ENCODE results near the gene EFCAB14.
A peak's percentile ranks its signal among the peaks of the same experiment; 100 is the strongest.
"Not testable (repeated sequence)": the region's sequence is repeated elsewhere in the genome, so short reads cannot be mapped to it uniquely, and the experiment has no call there.

EFCAB14 gene

DNA sequence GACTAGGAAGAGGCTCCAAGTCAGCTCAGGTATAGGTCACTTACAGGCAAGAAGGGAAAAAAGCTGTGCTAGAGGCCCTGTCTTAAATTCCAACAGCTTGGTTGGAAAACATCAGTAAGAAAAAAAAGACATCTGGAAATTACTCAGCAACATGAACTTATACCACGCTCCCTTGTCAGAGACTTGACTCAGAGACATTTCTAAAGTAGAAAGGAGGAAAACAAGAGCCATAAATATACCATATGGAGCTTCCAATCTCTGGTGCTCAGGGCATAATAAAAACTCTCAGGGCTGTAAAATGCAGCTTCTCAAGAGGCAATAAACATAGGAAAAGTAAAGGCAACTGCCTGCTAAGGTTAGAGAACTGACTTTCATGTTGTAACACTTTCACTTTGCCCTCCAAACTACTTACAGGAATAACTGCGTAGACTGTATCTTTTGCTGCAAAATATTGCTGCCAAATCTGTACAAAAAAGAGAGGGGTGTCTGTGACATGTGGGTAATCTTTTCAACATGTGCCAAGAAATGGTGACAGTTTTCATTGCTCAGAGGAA lies 65.4 kb downstream of the EFCAB14 start:
- DNase-seq (ENCODE audit: low read depth), result no peak

DNA sequence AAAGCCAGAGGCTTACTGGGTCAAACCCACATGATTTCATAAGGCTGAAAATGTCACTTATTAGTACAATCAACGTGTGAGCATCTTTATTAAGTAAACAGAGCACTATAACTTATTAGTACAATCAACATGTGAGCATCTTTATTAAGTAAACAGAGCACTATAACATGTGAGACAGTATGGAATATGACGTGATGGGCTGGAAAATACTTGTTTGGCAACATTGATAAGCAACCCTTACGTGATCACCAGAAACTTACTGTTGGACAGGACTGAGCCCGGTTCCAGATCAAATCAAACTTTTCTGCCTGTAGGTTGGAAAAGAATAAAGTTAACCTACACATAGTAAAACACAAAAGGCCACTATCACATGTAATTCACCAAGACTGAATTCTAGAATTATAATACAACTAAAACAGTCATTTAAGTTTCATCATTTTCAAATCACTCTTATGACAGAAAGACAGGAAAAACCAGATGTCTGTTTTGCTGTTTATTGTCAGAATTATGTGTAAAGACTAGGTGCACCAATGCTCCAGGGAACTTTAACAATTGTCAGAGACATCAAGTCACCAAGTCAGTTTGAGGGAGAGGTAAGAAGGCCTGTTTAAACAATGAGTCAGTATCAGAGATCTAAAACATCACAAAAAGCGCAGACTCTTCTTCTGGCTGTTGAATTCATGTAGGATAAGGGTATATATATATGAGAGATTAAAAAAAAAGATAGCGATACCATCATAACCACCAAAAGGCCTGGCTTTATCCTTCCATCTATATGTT lies 66.4 kb downstream of the EFCAB14 start:
- DNase-seq (ENCODE audit: low read depth), result no peak

DNA sequence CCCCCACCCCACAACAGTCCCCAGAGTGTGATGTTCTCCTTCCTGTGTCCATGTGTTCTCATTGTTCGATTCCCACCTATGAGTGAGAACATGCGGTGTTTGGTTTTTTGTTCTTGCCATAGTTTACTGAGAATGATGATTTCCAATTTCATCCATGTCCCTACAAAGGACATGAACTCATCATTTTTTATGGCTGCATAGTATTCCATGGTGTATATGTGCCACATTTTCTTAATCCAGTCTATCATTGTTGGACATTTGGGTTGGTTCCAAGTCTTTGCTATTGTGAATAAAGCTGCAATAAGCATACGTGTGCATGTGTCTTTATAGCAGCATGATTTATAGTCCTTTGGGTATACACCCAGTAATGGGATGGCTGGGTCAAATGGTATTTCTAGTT lies 67.8 kb downstream of the EFCAB14 start:
- not testable (repeated sequence) for DNase-seq (ENCODE audit: low read depth)

DNA sequence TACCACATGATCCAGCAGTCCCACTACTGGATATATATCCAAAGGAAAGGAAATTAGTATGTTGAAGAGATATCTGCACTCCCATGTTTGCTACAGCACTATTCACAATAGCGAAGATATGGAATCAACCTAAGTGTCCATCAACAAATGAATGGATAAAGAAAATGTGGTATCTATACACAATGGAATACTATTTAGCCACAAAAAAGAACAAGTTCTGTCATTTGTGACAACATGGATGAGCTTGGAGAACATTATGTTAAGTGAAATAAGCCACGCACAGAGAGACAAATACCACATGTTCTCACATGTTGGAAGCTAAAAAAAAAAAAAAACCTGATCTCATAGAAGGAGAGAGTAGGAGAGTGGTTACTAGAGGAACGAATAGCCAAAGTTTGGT lies 68.4 kb downstream of the EFCAB14 start:
- no peak for DNase-seq (ENCODE audit: low read depth)

DNA sequence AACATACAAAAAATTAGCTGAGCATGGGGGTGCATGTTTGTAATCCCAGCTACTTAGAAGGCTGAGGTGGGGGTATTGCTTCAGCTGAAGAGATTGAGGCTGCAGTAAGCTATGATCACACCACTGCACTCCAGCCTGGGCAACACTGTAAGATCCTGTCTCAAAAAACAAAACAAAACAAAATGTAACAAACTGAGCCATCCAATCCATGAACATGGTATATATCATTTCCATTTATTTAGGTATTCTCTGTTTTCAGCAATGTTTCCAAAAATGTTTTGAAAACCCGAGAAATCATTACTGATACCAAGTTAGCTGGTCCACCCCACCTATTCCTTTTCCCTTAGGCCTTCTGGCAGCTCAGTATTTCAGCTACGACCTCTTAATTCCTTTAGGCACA lies 69.2 kb downstream of the EFCAB14 start:
- no peak for DNase-seq (ENCODE audit: low read depth)

DNA sequence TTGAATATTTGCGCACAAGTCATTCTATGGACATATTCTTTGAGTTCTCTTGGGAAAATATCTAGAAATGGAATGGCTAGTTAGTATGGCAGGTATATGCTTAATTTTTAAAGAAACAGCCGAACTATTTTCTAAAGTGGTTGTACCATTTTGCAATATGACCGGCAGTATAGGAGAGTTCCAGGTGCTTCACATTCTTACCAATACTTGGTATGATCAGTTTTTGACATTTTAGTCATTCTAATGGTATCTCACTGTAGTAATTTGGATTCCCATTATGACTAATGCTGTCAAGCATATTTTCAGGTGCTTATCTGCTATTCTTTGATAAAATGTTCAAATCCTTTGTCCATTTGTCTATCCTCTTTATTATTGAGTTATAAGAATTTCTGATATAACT lies 71.3 kb downstream of the EFCAB14 start:
- no peak for DNase-seq (ENCODE audit: low read depth)

DNA sequence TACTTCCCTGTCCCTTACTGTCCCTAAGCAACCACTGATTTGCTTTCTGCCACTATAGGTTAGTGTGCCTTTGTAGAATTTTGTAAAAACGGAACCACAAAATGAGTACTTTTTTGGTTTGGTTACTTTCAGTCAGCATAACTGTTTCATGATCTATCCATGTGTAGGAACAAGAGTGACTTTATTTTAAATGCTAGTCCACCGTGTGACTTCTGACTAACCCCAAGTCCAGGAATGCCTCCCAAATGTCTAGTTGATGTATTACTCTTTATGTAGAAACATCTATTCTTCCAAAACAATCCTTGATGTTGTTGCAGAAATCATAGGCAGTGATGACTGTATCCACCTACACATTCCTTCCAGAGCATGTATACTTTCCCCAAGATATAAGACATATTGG lies 72.1 kb downstream of the EFCAB14 start:
- DNase-seq (ENCODE audit: low read depth), result no peak

DNA sequence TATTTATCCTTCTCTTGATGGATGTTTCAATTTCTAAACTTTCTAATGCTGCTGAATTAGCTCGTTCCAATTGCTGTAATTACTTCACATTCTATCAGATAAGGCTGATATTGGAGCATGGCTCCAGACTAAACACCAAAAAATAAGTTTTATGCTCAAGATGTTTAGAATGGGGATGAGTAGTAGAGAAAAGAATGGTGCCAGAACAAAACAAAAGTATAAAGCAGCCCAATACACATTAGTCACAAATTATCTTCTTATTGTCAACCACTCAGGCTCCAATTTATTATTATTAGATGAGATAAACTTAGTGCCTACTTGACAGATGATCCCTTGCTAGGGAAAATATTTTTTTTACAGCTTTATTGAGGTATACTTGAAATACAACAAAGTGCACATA lies 72.6 kb downstream of the EFCAB14 start:
- no peak for DNase-seq (ENCODE audit: low read depth)

DNA sequence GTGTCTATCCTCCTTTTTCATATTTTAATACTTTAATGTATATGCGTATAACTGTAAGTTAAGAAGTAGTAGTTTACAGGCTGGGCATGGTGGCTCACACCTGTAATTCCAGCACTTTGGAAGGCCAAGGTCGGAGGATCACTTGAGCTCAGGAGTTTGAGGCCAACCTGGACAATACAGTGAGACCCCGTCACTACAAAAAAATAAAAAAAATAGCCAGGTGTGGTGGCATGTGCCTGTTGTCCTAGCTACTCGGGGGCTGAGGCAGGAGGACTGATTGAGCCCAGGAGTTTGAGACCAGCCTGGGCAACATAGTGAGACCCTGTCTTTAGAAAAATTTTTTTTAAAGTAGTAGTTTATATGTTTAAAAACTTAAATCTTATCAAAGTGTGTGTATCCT lies 73.1 kb downstream of the EFCAB14 start:
- DNase-seq (ENCODE audit: low read depth), result no peak

DNA sequence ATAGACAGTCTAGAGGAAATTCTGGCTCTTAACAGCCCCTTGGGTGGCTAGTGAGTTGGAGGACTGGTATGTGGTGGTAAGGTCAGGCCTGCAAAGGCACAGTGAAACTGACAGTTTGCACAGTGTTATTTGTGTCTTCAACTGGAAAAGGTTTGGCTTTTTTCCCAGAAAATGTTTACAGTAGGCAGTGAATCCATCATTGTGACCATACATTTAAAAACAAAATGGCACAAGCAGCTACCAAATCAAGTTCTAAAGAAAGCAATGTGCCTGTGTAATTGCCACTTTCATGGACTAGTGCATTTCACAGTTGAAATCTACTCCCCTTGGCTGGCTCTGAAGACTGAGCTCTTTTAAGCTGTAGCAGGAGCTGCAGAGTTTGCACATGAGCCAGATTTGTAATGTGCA lies 75.5 kb downstream of the EFCAB14 start:
- DNase-seq (ENCODE audit: low read depth), result peak; percentile 78

DNA sequence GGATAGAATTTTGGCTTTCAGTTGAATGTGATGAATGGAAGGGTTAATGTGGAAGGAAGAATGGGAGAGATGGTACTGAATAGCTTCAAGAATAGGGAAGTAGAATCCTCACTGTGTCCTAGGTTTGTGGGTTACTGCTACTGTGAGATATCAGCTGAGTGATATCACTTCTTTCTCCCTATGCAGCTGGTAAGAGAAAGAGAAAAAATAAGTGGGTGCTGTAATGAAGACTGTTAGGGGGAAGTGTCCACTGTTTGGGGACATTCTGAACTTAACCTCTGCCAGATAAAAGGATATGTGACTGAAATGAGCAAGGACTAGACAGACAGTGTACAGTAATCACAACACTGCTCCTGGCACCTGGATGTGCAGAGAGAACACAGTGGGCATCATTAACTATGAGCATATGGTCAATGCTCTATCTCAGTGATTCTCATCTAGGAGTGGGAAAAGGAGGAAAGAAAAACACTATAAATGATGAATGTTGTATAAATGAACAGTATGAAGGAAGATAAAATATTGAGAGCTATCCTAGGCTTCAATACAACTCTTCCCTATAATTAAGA lies 76.7 kb downstream of the EFCAB14 start:
- no peak for DNase-seq (ENCODE audit: low read depth)

DNA sequence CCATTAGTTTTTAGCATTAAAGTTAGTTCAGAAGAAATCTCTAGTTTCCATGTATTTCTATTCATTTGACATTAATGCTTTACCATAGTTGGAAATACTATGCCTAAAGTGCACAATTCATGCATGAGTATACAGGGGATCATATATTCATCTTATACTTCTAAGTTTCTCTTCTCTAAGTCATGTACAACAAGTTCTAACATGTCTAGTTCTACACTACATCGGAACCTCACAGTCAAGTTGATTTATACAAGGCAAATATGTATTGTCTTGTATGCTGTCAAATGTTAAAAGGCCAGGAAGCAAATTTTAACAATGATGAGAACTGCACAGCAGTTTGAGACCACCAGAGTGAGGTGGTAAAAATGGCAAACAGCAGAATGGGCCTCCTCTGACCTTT lies 79.4 kb downstream of the EFCAB14 start:
- DNase-seq (ENCODE audit: low read depth), result no peak

DNA sequence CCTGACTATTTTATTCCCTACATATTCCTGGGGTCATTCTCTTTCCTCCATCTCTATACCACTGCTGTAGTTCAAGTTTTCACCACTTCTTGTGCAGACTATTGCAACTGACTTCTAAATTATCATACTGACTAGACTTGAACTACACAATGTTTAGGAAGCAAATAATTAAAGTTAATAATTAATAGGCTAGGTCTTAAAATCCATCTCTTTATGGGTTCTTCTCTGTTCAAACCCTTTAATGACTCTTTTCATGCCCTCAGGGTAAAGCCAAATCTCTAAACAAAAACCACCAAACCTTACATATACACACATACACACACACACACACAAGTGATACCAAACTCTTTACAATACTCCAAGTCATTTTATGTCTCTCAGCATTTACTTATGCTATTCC lies 80.0 kb downstream of the EFCAB14 start:
- DNase-seq (ENCODE audit: low read depth), result no peak

DNA sequence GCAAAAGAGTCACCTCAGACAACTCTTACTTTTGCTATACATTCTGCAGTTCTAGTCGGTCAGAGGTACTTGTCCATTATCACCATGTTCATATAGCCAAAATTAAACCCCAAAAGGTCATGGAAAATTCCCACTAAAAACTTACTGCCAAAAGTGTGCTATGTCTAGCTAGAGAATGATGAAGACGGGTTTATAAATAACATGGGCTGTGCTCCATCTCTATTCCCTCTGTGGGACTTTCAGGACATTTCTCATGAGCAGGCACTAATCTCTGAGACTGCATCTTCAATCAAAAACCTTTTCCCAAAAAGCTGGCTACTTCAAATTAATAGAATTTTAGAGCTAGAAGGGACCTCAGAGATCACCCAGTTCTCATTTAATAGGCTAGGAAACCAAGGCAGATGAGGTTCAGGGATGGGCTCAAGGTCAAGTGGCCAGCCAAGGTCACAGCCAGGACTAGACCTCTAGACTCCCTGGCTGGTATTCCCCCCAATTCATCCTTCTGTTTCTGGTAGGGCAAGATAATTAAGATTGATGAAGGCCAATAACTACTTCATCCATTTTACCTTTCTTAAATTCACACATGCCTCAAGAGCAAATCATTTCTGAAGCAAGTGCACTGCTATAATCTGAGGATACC lies 81.3 kb downstream of the EFCAB14 start:
- DNase-seq (ENCODE audit: low read depth), result no peak

DNA sequence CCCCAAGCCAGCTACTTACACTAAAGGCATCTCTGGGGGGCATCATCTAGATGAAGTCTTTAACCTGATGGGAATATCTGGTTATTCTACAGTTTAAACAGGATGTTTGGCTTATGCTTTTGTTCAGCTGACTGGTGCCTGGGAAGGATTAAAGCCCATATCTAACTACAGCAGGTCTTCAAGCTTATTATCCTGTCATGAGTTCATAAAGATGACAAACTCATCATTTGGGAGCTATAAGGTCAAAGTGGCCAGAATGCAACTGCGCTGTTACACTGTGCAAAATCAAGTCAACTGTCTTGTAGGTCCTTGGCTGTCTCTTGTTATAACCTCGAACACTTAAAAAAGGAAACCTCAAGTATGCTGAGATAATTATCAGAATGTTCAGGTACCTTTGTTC lies 83.7 kb downstream of the EFCAB14 start:
- no peak for DNase-seq (ENCODE audit: low read depth)

DNA sequence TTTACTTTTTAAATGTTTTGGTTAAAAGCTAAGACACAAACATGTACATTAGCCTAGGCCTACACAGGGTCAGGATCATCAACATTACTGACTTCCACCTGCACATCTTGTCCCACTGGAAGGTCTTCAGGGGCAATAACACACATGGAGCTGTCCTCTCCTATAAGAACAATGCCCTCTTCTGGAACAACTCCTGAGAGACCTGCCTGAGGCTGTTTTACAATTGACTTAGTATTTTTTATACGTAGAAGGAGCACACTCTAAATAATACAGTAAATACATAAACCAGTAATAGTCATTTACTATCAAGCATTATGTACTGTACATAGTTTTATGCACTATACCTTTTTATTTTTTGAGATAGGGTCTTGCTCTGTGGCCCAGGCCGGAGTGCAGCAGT lies 88.2 kb downstream of the EFCAB14 start:
- no peak for DNase-seq (ENCODE audit: low read depth)

All from fibroblast of the conjunctiva (primary cell).